HEK293 (cell line): Measurements from ENCODE around the gene CC2D2B.

ENCODE experiments used
- CTCF ChIA-PET: fragments of 350-600 bp; formaldehyde crosslinking; extraction: SDS; loops from one replicate; lab custom pipeline; 2021; ENCODE audit warnings: antibody characterized with exemption; lab: Yijun Ruan, JAX
- POLR2A ChIA-PET: fragments of 300-600 bp; formaldehyde crosslinking; extraction: SDS; loops from one replicate; lab custom pipeline; 2020; ENCODE audit warnings: antibody characterized with exemption, inconsistent platforms; lab: Yijun Ruan, JAX
- H3K27ac ChIP-seq: fragments of 200-500 bp; sonication (Bioruptor generic); 2 replicates; pipeline ENCODE4 v1.5.1; 2014; ENCODE audit warnings: low read depth, low read length, control low read depth, inconsistent platforms; ENCODE audit errors: extremely low read depth
- H3K36me3 ChIP-seq, 2 experiments: fragments of 200-500 bp in 1 of 2; sonication (Bioruptor generic) in 1 of 2; 1 replicate in 1 of 2; 2 replicates in 1 of 2; pipeline ENCODE4 v1.5.1; 2014 to 2017; ENCODE audit warnings: inconsistent platforms in 2 of 2, low read length in 2 of 2; ENCODE audit not compliant: control insufficient read depth in 2 of 2, insufficient read depth in 1 of 2
- H3K4me1 ChIP-seq: fragments of 200-500 bp; sonication (Bioruptor generic); 2 replicates; pipeline ENCODE4 v1.5.1; 2014; ENCODE audit warnings: mild to moderate bottlenecking, low read length, inconsistent platforms; ENCODE audit not compliant: control insufficient read depth, insufficient read depth
- H3K4me3 ChIP-seq: 2 replicates; pipeline ENCODE4 v1.5.1; 2011; ENCODE audit warnings: low read depth, mild to moderate bottlenecking, control low read depth, low read length, moderate library complexity
- H3K9me3 ChIP-seq: fragments of 200-500 bp; sonication (Bioruptor generic); 2 replicates; pipeline ENCODE4 v1.5.1; 2014; ENCODE audit warnings: low read depth, low read length, inconsistent platforms; ENCODE audit not compliant: control insufficient read depth, insufficient read depth
- ZBTB17 ChIP-seq: fragments of 450-650 bp; formaldehyde crosslinking; IDR thresholded peaks from 2 replicates; pipeline ENCODE4 v1.5.1; 2016; ENCODE audit warnings: missing biosample characterization, missing genetic modification characterization
- ZNF140 ChIP-seq: fragments of 450-650 bp; formaldehyde crosslinking; IDR thresholded peaks from 2 replicates; pipeline ENCODE4 v1.5.1; 2016; ENCODE audit warnings: missing biosample characterization, missing genetic modification characterization
- ZNF341 ChIP-seq: fragments of 450-650 bp; formaldehyde crosslinking; IDR thresholded peaks from 2 replicates; pipeline ENCODE4; 2016; ENCODE audit warnings: low read depth, missing biosample characterization, missing genetic modification characterization
- ZNF350 ChIP-seq: fragments of 450-650 bp; formaldehyde crosslinking; IDR thresholded peaks from 2 replicates; pipeline ENCODE4 v1.5.0; 2017; ENCODE audit warnings: missing biosample characterization, mild to moderate bottlenecking, missing genetic modification characterization
- ZNF510 ChIP-seq: fragments of 450-650 bp; formaldehyde crosslinking; IDR thresholded peaks from 2 replicates; pipeline ENCODE4 v1.5.1; 2018; ENCODE audit warnings: mild to moderate bottlenecking, missing genetic modification characterization, missing biosample characterization; ENCODE audit not compliant: insufficient replicate concordance
- ZNF561 ChIP-seq: fragments of 450-650 bp; IDR thresholded peaks from 2 replicates; pipeline ENCODE4 v1.5.1; 2018; ENCODE audit warnings: missing biosample characterization, missing genetic modification characterization, borderline replicate concordance
- ZNF76 ChIP-seq: fragments of 450-650 bp; formaldehyde crosslinking; IDR thresholded peaks from 2 replicates; pipeline ENCODE4; 2016; ENCODE audit warnings: low read depth, missing biosample characterization, missing genetic modification characterization, borderline replicate concordance
- ZNF776 ChIP-seq: fragments of 450-650 bp; formaldehyde crosslinking; IDR thresholded peaks from 2 replicates; pipeline ENCODE4 v1.5.0; 2017; ENCODE audit warnings: missing biosample characterization, missing genetic modification characterization, borderline replicate concordance
- TF ChIP-seq, protein P1 (sequence below): fragments of 450-650 bp; formaldehyde crosslinking; IDR thresholded peaks from 2 replicates; pipeline ENCODE4 v1.5.1; 2017; ENCODE audit warnings: missing biosample characterization, missing genetic modification characterization
- TF ChIP-seq, protein P2 (sequence below): fragments of 450-650 bp; IDR thresholded peaks from 2 replicates; pipeline ENCODE4 v1.5.1; 2018; ENCODE audit warnings: missing biosample characterization, mild to moderate bottlenecking, missing genetic modification characterization
- TF ChIP-seq, protein P3 (sequence below): fragments of 450-650 bp; formaldehyde crosslinking; IDR thresholded peaks from 2 replicates; pipeline ENCODE4 v1.5.1; 2016; ENCODE audit warnings: missing biosample characterization, missing genetic modification characterization
- TF ChIP-seq, protein P4 (sequence below): fragments of 450-650 bp; formaldehyde crosslinking; conservative IDR thresholded peaks from 2 replicates; pipeline ENCODE4 v1.5.1; 2016; ENCODE audit warnings: low read depth, missing biosample characterization, missing genetic modification characterization

CC2D2B gene

DNA sequence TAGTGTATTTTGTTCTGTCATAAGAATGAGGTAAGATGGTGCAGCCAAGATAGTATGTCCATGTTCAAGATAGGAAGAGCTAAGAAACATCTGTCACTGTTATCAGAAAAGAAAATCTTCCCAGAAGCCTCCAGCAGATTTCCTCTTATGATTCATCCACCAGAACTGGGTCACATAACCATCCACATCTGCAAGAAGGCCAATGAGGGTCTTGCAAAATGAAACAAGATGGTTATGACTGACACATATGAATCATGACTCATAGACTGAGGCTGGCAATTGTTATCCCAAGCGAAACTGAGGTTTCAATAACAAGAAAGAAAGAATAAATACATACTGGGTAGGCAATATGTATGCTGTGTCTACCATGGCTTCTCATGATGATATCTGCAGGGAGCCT lies 165.9 kb downstream of the CC2D2B start (continued):
- TF ChIP-seq ZNF561: no peak

DNA sequence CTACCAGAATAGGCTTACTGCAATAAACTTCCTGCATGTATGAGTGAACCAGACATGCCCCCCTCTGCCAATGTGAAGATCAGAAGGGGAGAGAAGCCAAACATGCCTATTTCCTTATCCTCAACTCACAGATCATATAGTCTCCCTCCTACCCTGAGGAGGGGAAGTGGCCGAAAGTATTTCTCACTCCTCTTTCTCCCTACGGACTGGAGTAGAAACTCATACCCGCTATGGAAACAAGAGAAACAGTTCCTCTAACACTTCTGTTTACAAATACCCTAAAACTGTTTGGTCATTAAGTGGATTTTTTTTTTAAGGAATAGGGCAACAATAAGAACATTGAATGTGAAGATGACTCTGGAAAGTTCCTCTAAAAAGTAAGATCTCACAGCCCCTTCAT lies 167.0 kb downstream of the CC2D2B start:
- CTCF ChIA-PET: interaction anchor here (0.6 kb wide), 1 partner anchor 20 kb away, joined by 3 read pairs; no protein-coding TSS in a partner anchor

DNA sequence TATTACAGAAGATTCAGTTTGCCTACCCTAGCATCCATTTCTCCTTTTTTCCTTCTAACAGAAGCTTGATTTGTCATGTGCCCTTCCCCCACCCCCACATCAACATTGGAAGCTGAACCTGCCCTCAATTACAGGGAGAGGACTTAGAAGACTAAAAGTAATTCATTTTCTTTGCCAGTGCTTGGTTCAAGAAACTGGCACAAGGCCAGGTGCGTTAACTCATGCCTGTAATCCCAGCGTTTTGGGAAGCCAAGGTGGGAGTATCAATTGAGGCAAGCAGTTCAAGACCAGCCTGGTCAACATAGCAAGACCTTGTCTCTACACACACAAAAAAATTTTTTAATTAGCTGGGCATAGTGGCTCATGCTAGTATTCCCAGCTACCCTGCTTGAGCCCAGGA lies 168.2 kb downstream of the CC2D2B start:
- no peaks in the 10 kb centered on the region for H3K36me3 ChIP-seq
- no peak overlapping the region for H3K4me3 ChIP-seq
- TF ChIP-seq ZNF350 (tag by site-specific recombination) (peak; percentile 49; the same call in 1 of the 2 replicates), ZNF776 (tag by site-specific recombination) (0 out of 2 replicates have a peak, but pooled peaks have one; percentile 56), ZNF510 (tag by site-specific recombination) (no peak), ZNF76 (no peak), ZBTB17 (no peak), ZNF341 (tag by site-specific recombination) (no peak)
- TF ChIP-seq, protein P1, sequence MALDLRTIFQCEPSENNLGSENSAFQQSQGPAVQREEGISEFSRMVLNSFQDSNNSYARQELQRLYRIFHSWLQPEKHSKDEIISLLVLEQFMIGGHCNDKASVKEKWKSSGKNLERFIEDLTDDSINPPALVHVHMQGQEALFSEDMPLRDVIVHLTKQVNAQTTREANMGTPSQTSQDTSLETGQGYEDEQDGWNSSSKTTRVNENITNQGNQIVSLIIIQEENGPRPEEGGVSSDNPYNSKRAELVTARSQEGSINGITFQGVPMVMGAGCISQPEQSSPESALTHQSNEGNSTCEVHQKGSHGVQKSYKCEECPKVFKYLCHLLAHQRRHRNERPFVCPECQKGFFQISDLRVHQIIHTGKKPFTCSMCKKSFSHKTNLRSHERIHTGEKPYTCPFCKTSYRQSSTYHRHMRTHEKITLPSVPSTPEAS (tag by site-specific recombination): no peak
- TF ChIP-seq, protein P2, sequence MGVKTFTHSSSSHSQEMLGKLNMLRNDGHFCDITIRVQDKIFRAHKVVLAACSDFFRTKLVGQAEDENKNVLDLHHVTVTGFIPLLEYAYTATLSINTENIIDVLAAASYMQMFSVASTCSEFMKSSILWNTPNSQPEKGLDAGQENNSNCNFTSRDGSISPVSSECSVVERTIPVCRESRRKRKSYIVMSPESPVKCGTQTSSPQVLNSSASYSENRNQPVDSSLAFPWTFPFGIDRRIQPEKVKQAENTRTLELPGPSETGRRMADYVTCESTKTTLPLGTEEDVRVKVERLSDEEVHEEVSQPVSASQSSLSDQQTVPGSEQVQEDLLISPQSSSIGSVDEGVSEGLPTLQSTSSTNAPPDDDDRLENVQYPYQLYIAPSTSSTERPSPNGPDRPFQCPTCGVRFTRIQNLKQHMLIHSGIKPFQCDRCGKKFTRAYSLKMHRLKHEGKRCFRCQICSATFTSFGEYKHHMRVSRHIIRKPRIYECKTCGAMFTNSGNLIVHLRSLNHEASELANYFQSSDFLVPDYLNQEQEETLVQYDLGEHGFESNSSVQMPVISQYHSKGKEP (tag by site-specific recombination): peak; percentile 44; the same call in 1 of the 2 replicates
- TF ChIP-seq, protein P3, sequence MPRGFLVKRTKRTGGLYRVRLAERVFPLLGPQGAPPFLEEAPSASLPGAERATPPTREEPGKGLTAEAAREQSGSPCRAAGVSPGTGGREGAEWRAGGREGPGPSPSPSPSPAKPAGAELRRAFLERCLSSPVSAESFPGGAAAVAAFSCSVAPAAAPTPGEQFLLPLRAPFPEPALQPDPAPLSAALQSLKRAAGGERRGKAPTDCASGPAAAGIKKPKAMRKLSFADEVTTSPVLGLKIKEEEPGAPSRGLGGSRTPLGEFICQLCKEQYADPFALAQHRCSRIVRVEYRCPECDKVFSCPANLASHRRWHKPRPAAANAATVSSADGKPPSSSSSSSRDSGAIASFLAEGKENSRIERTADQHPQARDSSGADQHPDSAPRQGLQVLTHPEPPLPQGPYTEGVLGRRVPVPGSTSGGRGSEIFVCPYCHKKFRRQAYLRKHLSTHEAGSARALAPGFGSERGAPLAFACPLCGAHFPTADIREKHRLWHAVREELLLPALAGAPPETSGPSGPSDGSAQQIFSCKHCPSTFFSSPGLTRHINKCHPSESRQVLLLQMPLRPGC (tag by site-specific recombination): no peak
- TF ChIP-seq, protein P4, sequence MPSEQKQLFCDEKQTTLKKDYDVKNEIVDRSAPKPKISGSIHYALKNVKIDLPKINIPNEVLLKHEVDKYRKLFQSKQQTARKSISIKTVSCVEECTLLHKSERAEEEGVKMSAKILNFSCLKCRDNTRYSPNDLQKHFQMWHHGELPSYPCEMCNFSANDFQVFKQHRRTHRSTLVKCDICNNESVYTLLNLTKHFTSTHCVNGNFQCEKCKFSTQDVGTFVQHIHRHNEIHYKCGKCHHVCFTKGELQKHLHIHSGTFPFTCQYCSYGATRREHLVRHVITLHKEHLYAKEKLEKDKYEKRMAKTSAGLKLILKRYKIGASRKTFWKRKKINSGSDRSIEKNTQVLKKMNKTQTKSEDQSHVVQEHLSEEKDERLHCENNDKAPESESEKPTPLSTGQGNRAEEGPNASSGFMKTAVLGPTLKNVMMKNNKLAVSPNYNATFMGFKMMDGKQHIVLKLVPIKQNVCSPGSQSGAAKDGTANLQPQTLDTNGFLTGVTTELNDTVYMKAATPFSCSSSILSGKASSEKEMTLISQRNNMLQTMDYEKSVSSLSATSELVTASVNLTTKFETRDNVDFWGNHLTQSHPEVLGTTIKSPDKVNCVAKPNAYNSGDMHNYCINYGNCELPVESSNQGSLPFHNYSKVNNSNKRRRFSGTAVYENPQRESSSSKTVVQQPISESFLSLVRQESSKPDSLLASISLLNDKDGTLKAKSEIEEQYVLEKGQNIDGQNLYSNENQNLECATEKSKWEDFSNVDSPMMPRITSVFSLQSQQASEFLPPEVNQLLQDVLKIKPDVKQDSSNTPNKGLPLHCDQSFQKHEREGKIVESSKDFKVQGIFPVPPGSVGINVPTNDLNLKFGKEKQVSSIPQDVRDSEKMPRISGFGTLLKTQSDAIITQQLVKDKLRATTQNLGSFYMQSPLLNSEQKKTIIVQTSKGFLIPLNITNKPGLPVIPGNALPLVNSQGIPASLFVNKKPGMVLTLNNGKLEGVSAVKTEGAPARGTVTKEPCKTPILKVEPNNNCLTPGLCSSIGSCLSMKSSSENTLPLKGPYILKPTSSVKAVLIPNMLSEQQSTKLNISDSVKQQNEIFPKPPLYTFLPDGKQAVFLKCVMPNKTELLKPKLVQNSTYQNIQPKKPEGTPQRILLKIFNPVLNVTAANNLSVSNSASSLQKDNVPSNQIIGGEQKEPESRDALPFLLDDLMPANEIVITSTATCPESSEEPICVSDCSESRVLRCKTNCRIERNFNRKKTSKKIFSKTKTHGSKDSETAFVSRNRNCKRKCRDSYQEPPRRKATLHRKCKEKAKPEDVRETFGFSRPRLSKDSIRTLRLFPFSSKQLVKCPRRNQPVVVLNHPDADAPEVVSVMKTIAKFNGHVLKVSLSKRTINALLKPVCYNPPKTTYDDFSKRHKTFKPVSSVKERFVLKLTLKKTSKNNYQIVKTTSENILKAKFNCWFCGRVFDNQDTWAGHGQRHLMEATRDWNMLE (tag by site-specific recombination): no peak
- no peaks in the 10 kb centered on the region for H3K9me3 ChIP-seq
- POLR2A ChIA-PET: interaction anchor here (1.8 kb wide), 1 partner anchor 54 kb away, joined by 6 read pairs; the partner anchor contains the start of gene ZNF518A
- H3K27ac ChIP-seq: no peak overlapping the region
- peaks cover 3% of the 10 kb centered on the region for H3K4me1 ChIP-seq
- CTCF ChIA-PET: interaction anchor here (0.9 to 2.3 kb wide), 2 partner anchors 59 to 154 kb away, joined by 5 to 9 read pairs; no protein-coding TSS in a partner anchor

More for the DNA sequence above, 167.0 kb downstream of the CC2D2B start:
- H3K27ac ChIP-seq: no peak overlapping the region
- no peaks in the 10 kb centered on the region for H3K9me3 ChIP-seq
- POLR2A ChIA-PET: interaction anchor here (0.7 kb wide), 1 partner anchor 15 kb away, joined by 3 read pairs; no protein-coding TSS in a partner anchor
- H3K36me3 ChIP-seq: no peaks in the 10 kb centered on the region
- no peak overlapping the region for H3K4me3 ChIP-seq
- H3K4me1 ChIP-seq: peaks cover 3% of the 10 kb centered on the region
- TF ChIP-seq ZNF140 (tag by site-specific recombination): no peak
- TF ChIP-seq, all 188 proteins: peak for 0
